Trophoblast cell (in vitro differentiated cells and primary cell): ENCODE results near the gene RPEL1.
A peak's percentile ranks its signal among the peaks of the same experiment; 100 is the strongest.

Source experiments
- DNase-seq, 2 donors: peaks; one replicate each; pipeline ENCODE4 v3.0.0-alpha.2; 2016
- H2AFZ ChIP-seq: 2 replicates; pipeline ENCODE4 v1.6.1; 2013; ENCODE audit warnings: low read length, moderate library complexity, mild to moderate bottlenecking; ENCODE audit not compliant: insufficient read depth, poor library complexity
- H2AK5ac ChIP-seq: 2 replicates; pipeline ENCODE4 v1.6.1; 2013; ENCODE audit warnings: mild to moderate bottlenecking, low read length
- H2BK120ac ChIP-seq: 2 replicates; pipeline ENCODE4 v1.6.1; 2013; ENCODE audit warnings: low read length, mild to moderate bottlenecking, moderate library complexity; ENCODE audit not compliant: insufficient read depth, poor library complexity
- H2BK12ac ChIP-seq: 2 replicates; pipeline ENCODE4 v1.6.1; 2013; ENCODE audit warnings: mild to moderate bottlenecking, low read length, moderate library complexity
- H2BK5ac ChIP-seq: 2 replicates; pipeline ENCODE4 v1.6.1; 2013; ENCODE audit warnings: low read length, low read depth, moderate library complexity, mild to moderate bottlenecking; ENCODE audit not compliant: poor library complexity
- H3K14ac ChIP-seq: 2 replicates; pipeline ENCODE4 v1.6.1; 2013; ENCODE audit warnings: mild to moderate bottlenecking, low read length
- H3K18ac ChIP-seq: 2 replicates; pipeline ENCODE4 v1.6.1; 2013; ENCODE audit warnings: mild to moderate bottlenecking, low read length
- H3K23ac ChIP-seq: 2 replicates; pipeline ENCODE4 v1.6.1; 2013; ENCODE audit warnings: low read length
- H3K27ac ChIP-seq: 2 replicates; pipeline ENCODE4 v1.5.1; 2013; ENCODE audit warnings: low read depth, mild to moderate bottlenecking, inconsistent platforms, low read length, moderate library complexity
- H3K27me3 ChIP-seq: 2 replicates; pipeline ENCODE4 v1.6.1; 2013; ENCODE audit warnings: inconsistent platforms, mild to moderate bottlenecking, low read length, moderate library complexity; ENCODE audit not compliant: insufficient read depth
- H3K36me3 ChIP-seq, 2 experiments: 1 replicate in 1 of 2; 2 replicates in 1 of 2; pipeline ENCODE4 v1.6.1; 2013; ENCODE audit warnings: low read length in 2 of 2, mild to moderate bottlenecking in 2 of 2, moderate library complexity in 1 of 2; ENCODE audit not compliant: insufficient read depth in 2 of 2, control insufficient read depth in 1 of 2
- H3K4ac ChIP-seq: 2 replicates; pipeline ENCODE4 v1.6.1; 2013; ENCODE audit warnings: low read depth, mild to moderate bottlenecking, low read length, moderate library complexity
- H3K4me1 ChIP-seq, 2 experiments: 1 replicate in 1 of 2; 2 replicates in 1 of 2; pipeline ENCODE4 v1.6.1; 2013; ENCODE audit warnings: low read length in 2 of 2, mild to moderate bottlenecking in 2 of 2, moderate library complexity in 1 of 2; ENCODE audit not compliant: insufficient read depth in 2 of 2, control insufficient read depth in 1 of 2
- H3K4me2 ChIP-seq: 2 replicates; pipeline ENCODE4 v1.6.1; 2013; ENCODE audit warnings: inconsistent platforms, mild to moderate bottlenecking, low read length, moderate library complexity
- H3K4me3 ChIP-seq: 2 replicates; pipeline ENCODE4 v1.5.1; 2013; ENCODE audit warnings: mild to moderate bottlenecking, low read depth, low read length, inconsistent platforms
- H3K79me1 ChIP-seq: one replicate; pipeline ENCODE4 v1.6.1; 2013; ENCODE audit warnings: low read length
- H3K79me2 ChIP-seq: 2 replicates; pipeline ENCODE4 v1.6.1; 2013; ENCODE audit warnings: low read length, mild to moderate bottlenecking; ENCODE audit not compliant: control insufficient read depth, insufficient read depth, poor library complexity
- H3K9ac ChIP-seq: 2 replicates; pipeline ENCODE4 v1.6.1; 2013; ENCODE audit warnings: mild to moderate bottlenecking, low read length
- H3K9me3 ChIP-seq: 2 replicates; pipeline ENCODE4 v1.6.1; 2013; ENCODE audit warnings: low read depth, mild to moderate bottlenecking, control low read depth, inconsistent platforms, low read length; ENCODE audit not compliant: insufficient read depth
- H4K12ac ChIP-seq: 2 replicates; pipeline ENCODE4 v1.6.1; 2013; ENCODE audit warnings: low read depth, mild to moderate bottlenecking, low read length, moderate library complexity
- H4K8ac ChIP-seq: 2 replicates; pipeline ENCODE4 v1.6.1; 2013; ENCODE audit warnings: low read depth, mild to moderate bottlenecking, low read length, moderate library complexity
- H4K91ac ChIP-seq: one replicate; pipeline ENCODE4 v1.6.1; 2013; ENCODE audit warnings: low read depth, mild to moderate bottlenecking, low read length, moderate library complexity
- WGBS: extraction: QIAGEN DNeasy Blood & Tissue Kit; methylation state at CpG from one replicate; pipeline ENCODE4 v1.1.7; 2013; ENCODE audit warnings: missing lambda C conversion rate; ENCODE audit not compliant: insufficient read length, insufficient coverage; ENCODE audit errors: extremely low coverage; 5-methylcytosine and 5-hydroxymethylcytosine counted together

Gene RPEL1

GRCh38 chr10:103254113-103254512 lies 8.4 kb downstream of the RPEL1 start:
- H2BK12ac ChIP-seq = no peak overlapping the region
- H3K4me1 ChIP-seq = peaks cover 0 to 6% of the 10 kb centered on the region in 2 experiments
- H3K4ac ChIP-seq = no peak overlapping the region
- H3K4me3 ChIP-seq = no peak overlapping the region
- no peak overlapping the region for H4K8ac ChIP-seq
- no peak overlapping the region for H3K14ac ChIP-seq
- no peak overlapping the region for H4K12ac ChIP-seq
- H4K91ac ChIP-seq = no peak overlapping the region
- H3K18ac ChIP-seq = no peak overlapping the region
- H2AFZ ChIP-seq = no peak overlapping the region
- no peak overlapping the region for H2AK5ac ChIP-seq
- H3K79me2 ChIP-seq = no peaks in the 10 kb centered on the region
- no peaks in the 10 kb centered on the region for H3K36me3 ChIP-seq
- H3K27me3 ChIP-seq = no peaks in the 10 kb centered on the region
- no peaks in the 10 kb centered on the region for H3K79me1 ChIP-seq
- H2BK5ac ChIP-seq = no peak overlapping the region
- H3K9ac ChIP-seq = no peak overlapping the region
- H2BK120ac ChIP-seq = no peak overlapping the region
- no peak for DNase-seq
- H3K4me2 ChIP-seq = no peak overlapping the region
- no peak overlapping the region for H3K27ac ChIP-seq
- WGBS = no CpG with 5 or more reads among the region's 3 CpGs
- no peak overlapping the region for H3K23ac ChIP-seq
- H3K9me3 ChIP-seq = peaks cover 6% of the 10 kb centered on the region

GRCh38 chr10:103254538-103255325 lies 9.0 kb downstream of the RPEL1 start:
- no peak overlapping the region for H3K4me3 ChIP-seq
- peak in 1 of 2 donors; percentile 42 for DNase-seq
- no peak overlapping the region for H3K4ac ChIP-seq
- H3K9ac ChIP-seq = no peak overlapping the region
- no peak overlapping the region for H2AFZ ChIP-seq
- no peak overlapping the region for H2BK5ac ChIP-seq
- H2BK120ac ChIP-seq = no peak overlapping the region
- H3K79me1 ChIP-seq = no peaks in the 10 kb centered on the region
- peaks cover 0 to 6% of the 10 kb centered on the region in 2 experiments for H3K4me1 ChIP-seq
- H4K91ac ChIP-seq = no peak overlapping the region
- H2AK5ac ChIP-seq = no peak overlapping the region
- no peaks in the 10 kb centered on the region for H3K36me3 ChIP-seq
- H3K18ac ChIP-seq = no peak overlapping the region
- no peaks in the 10 kb centered on the region for H3K79me2 ChIP-seq
- H3K23ac ChIP-seq = no peak overlapping the region
- H4K12ac ChIP-seq = no peak overlapping the region
- H3K9me3 ChIP-seq = peaks cover 9% of the 10 kb centered on the region
- no peak overlapping the region for H4K8ac ChIP-seq
- no peak overlapping the region for H3K27ac ChIP-seq
- H3K27me3 ChIP-seq = no peaks in the 10 kb centered on the region
- H3K14ac ChIP-seq = no peak overlapping the region
- no peak overlapping the region for H2BK12ac ChIP-seq
- WGBS = no CpG with 5 or more reads among the region's 4 CpGs
- H3K4me2 ChIP-seq = no peak overlapping the region

- Histone ChIP-seq H3K4me1 (peaks cover 0 to 6% of the 10 kb centered on the region in 2 experiments), H2BK5ac (no peak overlapping the region), H2BK12ac (no peak overlapping the region), H3K4me3 (no peak overlapping the region), H3K4me2 (no peak overlapping the region), H3K14ac (no peak overlapping the region), H3K27ac (no peak overlapping the region), H4K12ac (no peak overlapping the region), H3K36me3 (no peaks in the 10 kb centered on the region), H2AK5ac (no peak overlapping the region), H2BK120ac (no peak overlapping the region), H3K9ac (no peak overlapping the region), H3K4ac (no peak overlapping the region), H2AFZ (no peak overlapping the region), H4K91ac (no peak overlapping the region), H3K18ac (no peak overlapping the region), H3K23ac (no peak overlapping the region), H4K8ac (no peak overlapping the region), H3K9me3 (peaks cover 7% of the 10 kb centered on the region), H3K27me3 (no peaks in the 10 kb centered on the region), H3K79me2 (no peaks in the 10 kb centered on the region), H3K79me1 (no peaks in the 10 kb centered on the region)
- WGBS = no CpG with 5 or more reads among the region's 1 CpG
- DNase-seq = no peak
These were observed 10.9 kb downstream of the RPEL1 start for GRCh38 chr10:103256613-103257012.

GRCh38 chr10:103257812-103258211 lies 12.1 kb downstream of the RPEL1 start:
- Histone ChIP-seq H3K9ac (no peak overlapping the region), H3K4me2 (no peak overlapping the region), H3K18ac (no peak overlapping the region), H2BK5ac (no peak overlapping the region), H2AFZ (no peak overlapping the region), H2AK5ac (no peak overlapping the region), H4K12ac (no peak overlapping the region), H3K79me2 (no peaks in the 10 kb centered on the region), H3K27ac (no peak overlapping the region), H3K9me3 (peaks cover 7% of the 10 kb centered on the region), H3K14ac (no peak overlapping the region), H3K79me1 (no peaks in the 10 kb centered on the region), H3K4me3 (no peak overlapping the region), H3K4ac (no peak overlapping the region), H4K91ac (no peak overlapping the region), H3K36me3 (no peaks in the 10 kb centered on the region), H3K27me3 (no peaks in the 10 kb centered on the region), H2BK12ac (no peak overlapping the region), H2BK120ac (no peak overlapping the region), H3K23ac (no peak overlapping the region), H4K8ac (no peak overlapping the region), H3K4me1 (peaks cover 0 to 6% of the 10 kb centered on the region in 2 experiments)
- DNase-seq = no peak
